Lung (tissue), 12 donors: ENCODE data around the gene ZBTB8OS. TPM values are rescaled to one million over a fixed set of nuclear protein-coding genes. Genes with fewer than 3 reads are reported as not detected.
"Not testable (repeated sequence)": the region's sequence is repeated elsewhere in the genome, so short reads cannot be mapped to it uniquely, and the experiment has no call there.

ENCODE experiments used
- ATAC-seq: fragments of 200-7000 bp; cut with Tn5 transposase; one replicate; pipeline ENCODE4 v1.9.1; 2020; ENCODE audit warnings: moderate number of reproducible peaks; ENCODE audit not compliant: insufficient read depth, low FRiP score
- DNase-seq, 3 donors: peaks; one replicate each; pipeline ENCODE4 v3.0.0-alpha.2; 2013 to 2017
- H3K27ac ChIP-seq, 2 donors: one replicate each; pipeline ENCODE4 v1.5.1; 2013; ENCODE audit warnings: mild to moderate bottlenecking in 2 of 2, moderate library complexity in 2 of 2, control low read depth in 1 of 2, inconsistent platforms in 1 of 2, low read depth in 1 of 2, low read length in 1 of 2
- H3K27me3 ChIP-seq, 3 donors: one replicate each; pipeline ENCODE4 v1.5.1; 2013; ENCODE audit warnings: low read length in 2 of 3; ENCODE audit not compliant: control insufficient read depth in 3 of 3, insufficient read depth in 3 of 3
- H3K36me3 ChIP-seq, 4 donors: one replicate each; pipeline ENCODE4 v1.5.1; 2013; ENCODE audit warnings: low read length in 4 of 4, mild to moderate bottlenecking in 1 of 4, moderate library complexity in 1 of 4; ENCODE audit not compliant: control insufficient read depth in 4 of 4, insufficient read depth in 4 of 4
- H3K4me1 ChIP-seq, 5 donors: one replicate each; pipeline ENCODE4 v1.5.1; 2013; ENCODE audit warnings: low read length in 5 of 5, mild to moderate bottlenecking in 2 of 5, moderate library complexity in 1 of 5; ENCODE audit not compliant: control insufficient read depth in 5 of 5, insufficient read depth in 5 of 5
- H3K4me3 ChIP-seq: one replicate; pipeline ENCODE4 v1.5.1; 2013; ENCODE audit warnings: mild to moderate bottlenecking, control low read depth, moderate library complexity
- H3K9ac ChIP-seq, 2 donors: one replicate each; pipeline ENCODE4 v1.5.1; 2013; ENCODE audit warnings: low read length in 2 of 2, control low read depth in 1 of 2; ENCODE audit not compliant: insufficient read depth in 1 of 2
- H3K9me3 ChIP-seq, 4 donors: one replicate each; pipeline ENCODE4 v1.5.1; 2013; ENCODE audit warnings: low read length in 3 of 4, mild to moderate bottlenecking in 1 of 4, moderate library complexity in 1 of 4; ENCODE audit not compliant: control insufficient read depth in 4 of 4, insufficient read depth in 3 of 4
- WGBS, 2 donors: extraction: QIAGEN DNeasy Blood & Tissue Kit; methylation state at CpG; one replicate each; pipeline ENCODE4 v1.1.7; 2013; 5-methylcytosine and 5-hydroxymethylcytosine counted together
- polyA plus RNA-seq, 2 donors: library from polyadenylated mRNA; stranded (reverse); fragments of 200-250 nt; gene quantifications; one replicate each; pipeline ENCODE4 v1.2.1, GENCODE V29; 2013
- total RNA-seq, 2 donors: library from RNA; depleted of rRNA in 1 of 2; stranded (reverse); fragments of >200 nt in 1 of 2; gene quantifications; one replicate each; pipeline ENCODE4 v1.2.1, GENCODE V29; 2014 to 2021
- TF ChIP-seq, protein P1 (sequence below): IDR thresholded peaks from 2 replicates; pipeline ENCODE4 v1.5.1; 2012; ENCODE audit warnings: mild to moderate bottlenecking; ENCODE audit errors: control extremely low read depth, extremely low read depth
- donor health status: control.
- donor health status: control.
- donor health status: Bipolar disorder and iron deficiency.
- donor health status: healthy.
- donor health status: DM: yes; HTN: yes; CAD: no.

The ZBTB8OS gene
- total and polyA plus RNA-seq, 4 donors, result 26.7 to 86.1 (median 46.3) TPM

- no peak overlapping the region for H3K9ac ChIP-seq
- peaks cover 0 to 23% (median 6%) of the 10 kb centered on the region in 5 donors for H3K4me1 ChIP-seq
- no peak overlapping the region for H3K27ac ChIP-seq
- peaks cover 16 to 42% (median 20%) of the 10 kb centered on the region in 4 donors for H3K36me3 ChIP-seq
- H3K4me3 ChIP-seq, result no peak overlapping the region
- DNase-seq (no peak), ATAC-seq (no peak)
- TF ChIP-seq, protein P1, sequence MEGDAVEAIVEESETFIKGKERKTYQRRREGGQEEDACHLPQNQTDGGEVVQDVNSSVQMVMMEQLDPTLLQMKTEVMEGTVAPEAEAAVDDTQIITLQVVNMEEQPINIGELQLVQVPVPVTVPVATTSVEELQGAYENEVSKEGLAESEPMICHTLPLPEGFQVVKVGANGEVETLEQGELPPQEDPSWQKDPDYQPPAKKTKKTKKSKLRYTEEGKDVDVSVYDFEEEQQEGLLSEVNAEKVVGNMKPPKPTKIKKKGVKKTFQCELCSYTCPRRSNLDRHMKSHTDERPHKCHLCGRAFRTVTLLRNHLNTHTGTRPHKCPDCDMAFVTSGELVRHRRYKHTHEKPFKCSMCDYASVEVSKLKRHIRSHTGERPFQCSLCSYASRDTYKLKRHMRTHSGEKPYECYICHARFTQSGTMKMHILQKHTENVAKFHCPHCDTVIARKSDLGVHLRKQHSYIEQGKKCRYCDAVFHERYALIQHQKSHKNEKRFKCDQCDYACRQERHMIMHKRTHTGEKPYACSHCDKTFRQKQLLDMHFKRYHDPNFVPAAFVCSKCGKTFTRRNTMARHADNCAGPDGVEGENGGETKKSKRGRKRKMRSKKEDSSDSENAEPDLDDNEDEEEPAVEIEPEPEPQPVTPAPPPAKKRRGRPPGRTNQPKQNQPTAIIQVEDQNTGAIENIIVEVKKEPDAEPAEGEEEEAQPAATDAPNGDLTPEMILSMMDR, result no peak
- 58 to 89% methylated on average over 3 of the region's 3 CpGs for WGBS, 2 donors
- no peaks in the 10 kb centered on the region for H3K27me3 ChIP-seq
- H3K9me3 ChIP-seq, result no peaks in the 10 kb centered on the region
Observed at GRCh38 chr1:32681999-32682398, 31.6 kb upstream of the ZBTB8OS start.

- ATAC-seq, result no peak
- DNase-seq, result peak in 2 of 3 donors; percentile 59 to 83
- H3K36me3 ChIP-seq, result peaks cover 18 to 47% (median 22%) of the 10 kb centered on the region in 4 donors
Observed at GRCh38 chr1:32681509-32681908, 31.2 kb upstream of the ZBTB8OS start.

DNA sequence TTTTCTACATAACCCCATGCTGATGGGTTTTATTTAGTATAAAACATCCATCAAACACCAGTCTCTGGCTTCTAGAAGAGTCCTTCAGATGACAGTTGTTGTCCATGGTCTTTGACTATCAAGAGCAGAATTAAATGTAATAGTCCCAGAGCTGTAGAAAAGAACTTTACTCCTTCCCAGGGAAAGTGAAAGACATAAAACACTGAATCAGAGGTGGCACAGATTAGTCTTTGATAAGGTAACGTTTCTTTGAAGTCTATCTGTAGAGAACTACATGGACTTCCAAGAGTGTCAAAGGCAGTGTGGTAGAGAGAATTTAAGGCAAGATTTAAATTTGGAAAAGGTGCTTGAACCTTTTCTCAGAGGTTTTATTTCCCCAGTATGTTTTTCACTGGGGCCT is 30.3 kb upstream of the ZBTB8OS start:
- Histone ChIP-seq H3K36me3 (peaks cover 18 to 47% (median 21%) of the 10 kb centered on the region in 4 donors), H3K27ac (no peak overlapping the region), H3K27me3 (no peaks in the 10 kb centered on the region), H3K4me3 (no peak overlapping the region), H3K9me3 (no peaks in the 10 kb centered on the region), H3K4me1 (peaks cover 0 to 22% (median 6%) of the 10 kb centered on the region in 5 donors), H3K9ac (no peak overlapping the region)
- ATAC-seq (no peak), DNase-seq (no peak)
- TF ChIP-seq, protein P1, result no peak
- WGBS, 2 donors, result 81 to 87% methylated on average over 1 of the region's 1 CpG

More at GRCh38 chr1:32681509-32681908, 31.2 kb upstream of the ZBTB8OS start:
- Histone ChIP-seq H3K27me3 (no peaks in the 10 kb centered on the region), H3K27ac (no peak overlapping the region), H3K9me3 (no peaks in the 10 kb centered on the region), H3K4me3 (no peak overlapping the region), H3K4me1 (peaks cover 0 to 23% (median 6%) of the 10 kb centered on the region in 5 donors), H3K9ac (no peak overlapping the region)
- WGBS, 2 donors, result 52 to 71% methylated on average over 2 of the region's 2 CpGs
- TF ChIP-seq, protein P1, result no peak

DNA sequence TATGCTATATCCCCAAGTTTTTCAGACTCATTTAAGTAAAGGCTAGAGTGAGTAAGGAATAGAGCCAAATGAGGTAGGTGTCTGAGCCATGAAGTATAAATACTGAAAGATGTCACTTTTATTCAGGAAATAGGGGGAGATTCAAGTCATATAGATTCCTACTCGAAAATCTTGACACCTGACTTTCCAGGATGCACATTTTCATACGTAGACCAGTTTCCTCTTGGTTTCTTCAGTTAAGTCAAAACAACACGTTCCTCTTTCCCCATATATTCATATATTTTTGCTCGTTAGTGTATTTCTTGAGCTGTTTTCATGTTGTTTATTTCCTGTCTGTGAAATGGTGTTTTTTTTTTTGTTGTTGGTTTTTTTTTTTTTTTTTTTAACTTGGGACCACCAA is 29.6 kb upstream of the ZBTB8OS start:
- not testable (repeated sequence) for H3K27ac ChIP-seq, H3K9ac ChIP-seq, H3K4me3 ChIP-seq, H3K27me3 ChIP-seq, ATAC-seq, H3K9me3 ChIP-seq, DNase-seq
- WGBS, 2 donors, result 41 to 77% methylated on average over 4 of the region's 4 CpGs
- Histone ChIP-seq H3K4me1 (peaks cover 0 to 20% (median 6%) of the 10 kb centered on the region in 5 donors), H3K36me3 (peaks cover 17 to 41% (median 19%) of the 10 kb centered on the region in 4 donors)
